B cell (primary cell): Measurements from ENCODE around the gene BTN3A1.

Experiments
- EZH2 ChIP-seq: IDR thresholded peaks from 2 replicates; pipeline ENCODE4 v1.6.1; 2012; ENCODE audit warnings: borderline replicate concordance, low read depth, mild to moderate bottlenecking, moderate library complexity, low read length; ENCODE audit not compliant: insufficient read depth, poor library complexity, severe bottlenecking
- TF ChIP-seq, protein P1 (sequence below): fragments of 200-600 bp; IDR thresholded peaks from one replicate; pipeline ENCODE4 v1.8.0; 2022; ENCODE audit warnings: antibody characterized with exemption, mild to moderate bottlenecking

DNA sequence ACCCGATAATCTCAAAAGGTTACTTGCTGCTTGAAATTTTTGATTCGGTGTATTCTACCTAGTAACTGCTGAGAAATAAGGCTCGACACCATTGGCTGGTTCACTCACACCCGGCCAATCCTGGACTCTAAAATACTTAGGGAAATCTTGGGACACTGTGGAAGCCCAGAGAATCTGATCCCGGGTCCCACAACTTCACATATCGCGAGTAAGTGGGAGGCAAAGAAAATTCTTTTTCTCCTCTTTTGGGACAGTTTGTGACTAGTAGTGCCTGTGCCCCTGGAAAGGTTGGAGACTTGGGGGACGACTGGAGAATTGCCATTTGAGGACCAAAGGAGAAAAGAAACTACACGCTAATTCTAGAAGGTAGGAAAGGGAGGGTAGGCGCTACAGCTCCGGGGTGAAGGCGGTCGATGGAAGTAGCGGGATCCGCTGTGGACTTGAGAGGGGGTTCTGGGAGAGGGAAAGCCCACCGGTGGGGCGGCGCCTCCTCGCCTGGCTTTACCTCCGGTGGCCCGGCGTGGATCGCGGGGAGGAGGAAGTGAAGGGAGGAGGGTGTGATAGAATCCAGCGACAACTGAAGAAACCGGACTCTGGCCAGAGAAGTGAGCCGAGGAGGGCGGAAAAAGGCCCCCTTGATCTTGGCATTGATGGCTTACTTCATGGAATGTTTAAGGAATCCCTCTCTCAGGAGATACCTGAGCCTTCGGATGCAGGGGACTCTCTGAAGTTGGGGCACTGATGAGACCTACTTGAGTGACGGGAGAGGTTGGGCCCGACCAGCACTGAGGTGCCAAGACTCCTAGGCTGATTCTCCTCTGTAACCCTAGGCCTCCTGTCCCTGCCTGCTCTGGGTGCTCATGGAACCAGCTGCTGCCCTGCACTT lies 19.4 kb downstream of the BTN3A1 start:
- TF ChIP-seq, protein P1, sequence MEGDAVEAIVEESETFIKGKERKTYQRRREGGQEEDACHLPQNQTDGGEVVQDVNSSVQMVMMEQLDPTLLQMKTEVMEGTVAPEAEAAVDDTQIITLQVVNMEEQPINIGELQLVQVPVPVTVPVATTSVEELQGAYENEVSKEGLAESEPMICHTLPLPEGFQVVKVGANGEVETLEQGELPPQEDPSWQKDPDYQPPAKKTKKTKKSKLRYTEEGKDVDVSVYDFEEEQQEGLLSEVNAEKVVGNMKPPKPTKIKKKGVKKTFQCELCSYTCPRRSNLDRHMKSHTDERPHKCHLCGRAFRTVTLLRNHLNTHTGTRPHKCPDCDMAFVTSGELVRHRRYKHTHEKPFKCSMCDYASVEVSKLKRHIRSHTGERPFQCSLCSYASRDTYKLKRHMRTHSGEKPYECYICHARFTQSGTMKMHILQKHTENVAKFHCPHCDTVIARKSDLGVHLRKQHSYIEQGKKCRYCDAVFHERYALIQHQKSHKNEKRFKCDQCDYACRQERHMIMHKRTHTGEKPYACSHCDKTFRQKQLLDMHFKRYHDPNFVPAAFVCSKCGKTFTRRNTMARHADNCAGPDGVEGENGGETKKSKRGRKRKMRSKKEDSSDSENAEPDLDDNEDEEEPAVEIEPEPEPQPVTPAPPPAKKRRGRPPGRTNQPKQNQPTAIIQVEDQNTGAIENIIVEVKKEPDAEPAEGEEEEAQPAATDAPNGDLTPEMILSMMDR = no peak
- no peak for TF ChIP-seq EZH2
